Pericardium fibroblast (primary cell): ENCODE measurements around the gene JAML. TPM values are rescaled to one million over a fixed set of nuclear protein-coding genes. Genes with fewer than 3 reads are reported as not detected.

Experiments
- total RNA-seq: library from RNA; depleted of rRNA; stranded (reverse); fragments of >200 nt; gene quantifications from 2 replicates; pipeline ENCODE4 v1.2.3, GENCODE V29; 2015

The JAML gene
- not detected in 2 replicates for total RNA-seq

GRCh38 chr11:118224511-118225188, at the start of gene JAML:
TSS of gene JAML (minus strand) at chr11:118225011. CDS start at chr11:118214866, 10,145 bp downstream.

GRCh38 chr11:118263695-118264568, 39.1 kb upstream of the JAML start, which contains the start of gene MPZL2:
TSS of gene MPZL2 (minus strand) at chr11:118264297. CDS start at chr11:118264153, 144 bp downstream.

GRCh38 chr11:118251858-118252652, 27.2 kb upstream of the JAML start, which contains the start of gene MPZL3:
TSS of gene MPZL3 (minus strand) at chr11:118252365. CDS start at chr11:118252294, 71 bp downstream.

GRCh38 chr11:118175993-118176777, 48.6 kb downstream of the JAML start, which contains the start of gene SCN2B:
TSS of gene SCN2B (minus strand) at chr11:118176639. CDS start at chr11:118176431, 208 bp downstream.

GRCh38 chr11:118152552-118153471, 72.0 kb downstream of the JAML start, which contains the start of gene SCN4B:
TSS of gene SCN4B (minus strand) at chr11:118152823. CDS start at chr11:118152673, 150 bp downstream.

Other genes with a start within 250 kb of the JAML start
- gene IL10RA, start 238.6 kb downstream of the JAML start, total RNA-seq, result not detected in 2 replicates
- gene TMPRSS4, start 147.9 kb downstream of the JAML start, total RNA-seq, result not detected in 2 replicates
- gene SMIM35, start 138.0 kb downstream of the JAML start, total RNA-seq, result not detected in 2 replicates
- gene SCN4B, start 72.2 kb downstream of the JAML start, total RNA-seq, result not detected in 2 replicates
- 0.09 TPM in 1 of 2 replicates, not detected in the other for gene SCN2B, start 48.4 kb downstream of the JAML start, total RNA-seq
- 0.17 and 0.82 TPM in 2 replicates for gene MPZL3, start 27.4 kb upstream of the JAML start, total RNA-seq
- gene MPZL2, start 39.3 kb upstream of the JAML start, total RNA-seq, result not detected in 2 replicates
- gene CD3E, start 79.7 kb upstream of the JAML start, total RNA-seq, result not detected in 2 replicates
- gene CD3D, start 117.7 kb upstream of the JAML start, total RNA-seq, result not detected in 2 replicates
- not detected in 2 replicates for gene CD3G, start 119.3 kb upstream of the JAML start, total RNA-seq
- 29.8 and 30.5 TPM in 2 replicates for gene UBE4A, start 134.6 kb upstream of the JAML start, total RNA-seq
- 46.9 and 55.3 TPM in 2 replicates for gene ATP5MG, start 176.6 kb upstream of the JAML start, total RNA-seq
- 8.8 and 15.6 TPM in 2 replicates for gene KMT2A, start 211.5 kb upstream of the JAML start, total RNA-seq